Brain microvascular endothelial cell (primary cell): Measurements from ENCODE around the gene AP5Z1.

ENCODE experiments used
- DNase-seq: peaks from one replicate; pipeline ENCODE4 v3.0.0-alpha.2; 2020
- H3K27ac ChIP-seq: fragments of 250-450 bp; sonication (Bioruptor Pico); 2 replicates; pipeline ENCODE4 v1.5.1; 2020; ENCODE audit warnings: mild to moderate bottlenecking, moderate library complexity
- H3K27me3 ChIP-seq: fragments of 250-450 bp; sonication (Bioruptor Pico); replicated peaks from 2 replicates; pipeline ENCODE4 v1.5.1; 2020; ENCODE audit warnings: mild to moderate bottlenecking
- H3K36me3 ChIP-seq: fragments of 250-450 bp; sonication (Bioruptor Pico); replicated peaks from 2 replicates; pipeline ENCODE4 v1.5.1; 2020; ENCODE audit warnings: mild to moderate bottlenecking
- H3K4me3 ChIP-seq: 2 replicates; pipeline ENCODE4 v1.5.1; 2011; ENCODE audit warnings: low read depth, mild to moderate bottlenecking, control low read depth, low read length, moderate library complexity
- in situ Hi-C: cut with HindIII; loops from 2 replicates; pipeline ENCODE4 v1.10.0; 2017; ENCODE audit warnings: low sequenced_read_pairs, low pct_ligation_motif_present
- TF ChIP-seq, protein P1 (sequence below): IDR thresholded peaks from 2 replicates; pipeline ENCODE4 v1.5.1; 2011; ENCODE audit warnings: low read depth, mild to moderate bottlenecking, moderate library complexity, low read length, control low read depth, inconsistent platforms; ENCODE audit errors: missing control alignments

The AP5Z1 gene

DNA sequence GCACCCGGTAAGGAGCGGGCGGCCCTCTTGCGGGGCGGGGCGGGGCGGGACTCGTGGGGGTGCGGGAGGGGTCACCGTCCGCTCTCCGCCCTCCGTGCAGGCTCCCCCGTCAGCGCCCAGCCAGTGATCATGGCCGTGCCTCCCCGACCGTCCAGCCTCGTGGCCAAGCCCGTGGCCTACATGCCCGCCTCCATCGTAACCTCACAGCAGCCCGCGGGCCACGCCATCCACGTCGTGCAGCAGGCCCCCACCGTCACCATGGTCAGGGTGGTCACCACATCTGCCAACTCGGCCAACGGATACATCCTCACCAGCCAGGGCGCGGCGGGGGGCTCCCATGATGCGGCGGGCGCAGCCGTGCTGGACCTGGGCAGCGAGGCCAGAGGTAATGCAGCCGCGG lies 16.2 kb upstream of the AP5Z1 start:
- Histone ChIP-seq H3K4me3 (no peak overlapping the region), H3K36me3 (peaks cover 80% of the 10 kb centered on the region), H3K27ac (no peak overlapping the region), H3K27me3 (no peaks in the 10 kb centered on the region)
- TF ChIP-seq, protein P1, sequence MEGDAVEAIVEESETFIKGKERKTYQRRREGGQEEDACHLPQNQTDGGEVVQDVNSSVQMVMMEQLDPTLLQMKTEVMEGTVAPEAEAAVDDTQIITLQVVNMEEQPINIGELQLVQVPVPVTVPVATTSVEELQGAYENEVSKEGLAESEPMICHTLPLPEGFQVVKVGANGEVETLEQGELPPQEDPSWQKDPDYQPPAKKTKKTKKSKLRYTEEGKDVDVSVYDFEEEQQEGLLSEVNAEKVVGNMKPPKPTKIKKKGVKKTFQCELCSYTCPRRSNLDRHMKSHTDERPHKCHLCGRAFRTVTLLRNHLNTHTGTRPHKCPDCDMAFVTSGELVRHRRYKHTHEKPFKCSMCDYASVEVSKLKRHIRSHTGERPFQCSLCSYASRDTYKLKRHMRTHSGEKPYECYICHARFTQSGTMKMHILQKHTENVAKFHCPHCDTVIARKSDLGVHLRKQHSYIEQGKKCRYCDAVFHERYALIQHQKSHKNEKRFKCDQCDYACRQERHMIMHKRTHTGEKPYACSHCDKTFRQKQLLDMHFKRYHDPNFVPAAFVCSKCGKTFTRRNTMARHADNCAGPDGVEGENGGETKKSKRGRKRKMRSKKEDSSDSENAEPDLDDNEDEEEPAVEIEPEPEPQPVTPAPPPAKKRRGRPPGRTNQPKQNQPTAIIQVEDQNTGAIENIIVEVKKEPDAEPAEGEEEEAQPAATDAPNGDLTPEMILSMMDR, result no peak
- in situ Hi-C loops, result no loop called here
- DNase-seq, result no peak

DNA sequence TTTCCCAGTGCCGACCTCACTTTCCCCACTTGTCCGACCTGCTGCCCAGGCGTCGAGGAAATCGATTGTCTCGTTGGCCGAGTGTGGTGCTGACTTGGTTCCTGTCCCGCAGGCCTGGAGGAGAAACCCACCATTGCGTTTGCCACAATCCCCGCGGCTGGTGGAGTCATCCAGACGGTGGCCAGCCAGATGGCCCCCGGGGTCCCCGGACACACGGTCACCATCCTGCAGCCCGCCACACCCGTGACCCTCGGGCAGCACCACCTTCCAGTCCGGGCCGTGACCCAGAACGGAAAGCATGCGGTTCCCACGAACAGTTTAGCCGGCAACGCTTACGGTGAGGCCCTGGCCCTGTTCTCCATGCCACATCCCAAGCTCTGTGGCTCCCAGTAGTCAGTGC lies 14.5 kb upstream of the AP5Z1 start:
- no peak overlapping the region for H3K4me3 ChIP-seq
- no peak for DNase-seq
- H3K27me3 ChIP-seq, result no peaks in the 10 kb centered on the region
- no peak overlapping the region for H3K27ac ChIP-seq
- H3K36me3 ChIP-seq, result peaks cover 73% of the 10 kb centered on the region
- in situ Hi-C loops, result no loop called here
- TF ChIP-seq, protein P1, result no peak

GRCh38 chr7:4762121-4763055 lies 13.0 kb upstream of the AP5Z1 start:
- H3K27ac ChIP-seq, result no peak overlapping the region
- TF ChIP-seq, protein P1, result no peak
- no peak for DNase-seq
- no peak overlapping the region for H3K4me3 ChIP-seq
- peaks cover 73% of the 10 kb centered on the region for H3K36me3 ChIP-seq
- in situ Hi-C loops, result no loop called here
- no peaks in the 10 kb centered on the region for H3K27me3 ChIP-seq

DNA sequence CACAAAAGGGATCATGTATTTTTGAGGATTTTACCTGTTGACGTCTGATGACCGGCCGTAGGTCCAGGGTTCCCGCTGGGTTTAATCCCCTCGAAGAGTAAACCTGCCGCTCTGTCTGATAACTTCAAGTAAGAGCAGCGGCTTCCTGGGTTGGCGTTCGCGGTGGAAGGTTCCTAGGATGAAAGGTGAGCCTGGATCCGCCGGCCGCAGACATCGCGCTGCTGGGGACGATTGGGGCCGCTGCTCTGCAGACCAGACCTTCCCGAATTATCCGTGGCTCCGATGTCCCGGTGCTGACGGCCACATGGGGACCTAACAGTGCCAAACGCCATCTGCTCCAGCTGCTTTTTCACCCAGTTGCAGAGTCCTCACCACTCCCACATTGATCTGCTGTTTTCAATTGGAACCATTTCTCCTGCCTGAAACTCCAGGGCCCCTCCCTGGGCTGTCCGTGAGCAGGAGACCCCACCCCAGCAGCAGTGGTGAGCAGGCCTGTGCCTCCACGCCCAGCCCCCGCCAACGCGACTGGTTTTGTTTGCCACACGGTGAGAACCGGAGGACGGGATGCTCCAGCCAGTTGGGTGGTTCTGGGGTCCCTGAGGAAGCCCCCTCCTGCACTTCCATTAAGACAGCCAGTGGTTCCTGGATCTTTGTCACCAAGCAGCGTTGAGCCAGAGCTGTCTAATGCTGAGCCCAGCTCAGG lies 12.2 kb upstream of the AP5Z1 start:
- Histone ChIP-seq H3K4me3 (no peak overlapping the region), H3K27me3 (no peaks in the 10 kb centered on the region), H3K27ac (no peak overlapping the region), H3K36me3 (peaks cover 66% of the 10 kb centered on the region)
- in situ Hi-C loops, result no loop called here
- TF ChIP-seq, protein P1, result no peak
- DNase-seq, result no peak

DNA sequence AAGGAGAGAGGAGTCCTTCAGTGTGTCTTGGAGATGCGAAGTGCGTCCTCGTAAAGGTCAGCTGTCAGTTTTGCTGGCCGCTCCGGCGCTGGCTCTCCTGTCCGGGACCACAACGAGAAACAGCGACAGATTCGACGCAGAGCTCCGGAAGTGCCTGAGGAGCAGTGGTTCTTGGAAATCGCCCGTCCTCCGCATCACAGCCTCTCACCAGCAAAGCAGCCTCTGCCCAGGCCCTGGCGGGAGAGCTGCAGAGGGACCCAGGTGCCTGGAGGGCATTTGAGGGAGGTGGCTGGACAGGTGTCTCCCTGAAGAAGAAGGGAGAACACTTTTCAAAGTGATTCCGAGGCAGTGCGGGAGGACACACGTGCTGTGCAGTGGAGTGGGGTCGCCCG lies 11.6 kb upstream of the AP5Z1 start:
- Histone ChIP-seq H3K27ac (no peak overlapping the region), H3K4me3 (no peak overlapping the region), H3K36me3 (peaks cover 62% of the 10 kb centered on the region), H3K27me3 (no peaks in the 10 kb centered on the region)
- in situ Hi-C loops, result no loop called here
- DNase-seq, result no peak
- TF ChIP-seq, protein P1, result no peak
